Hematopoietic multipotent progenitor cell treated with erythropoietin and hydrocortisone succinate and interleukin-3 and kit ligand, for 15 days (in vitro differentiated cells): ENCODE data around the gene NCOA3.
"Not testable (repeated sequence)": the region's sequence is repeated elsewhere in the genome, so short reads cannot be mapped to it uniquely, and the experiment has no call there.

ENCODE experiments used
- DNase-seq: peaks from one replicate; pipeline ENCODE4 v3.0.0-alpha.2; 2015; ENCODE audit warnings: low spot score

NCOA3 gene

GRCh38 chr20:47566269-47566668 is 64.6 kb downstream of the NCOA3 start:
- DNase-seq: no peak

DNA sequence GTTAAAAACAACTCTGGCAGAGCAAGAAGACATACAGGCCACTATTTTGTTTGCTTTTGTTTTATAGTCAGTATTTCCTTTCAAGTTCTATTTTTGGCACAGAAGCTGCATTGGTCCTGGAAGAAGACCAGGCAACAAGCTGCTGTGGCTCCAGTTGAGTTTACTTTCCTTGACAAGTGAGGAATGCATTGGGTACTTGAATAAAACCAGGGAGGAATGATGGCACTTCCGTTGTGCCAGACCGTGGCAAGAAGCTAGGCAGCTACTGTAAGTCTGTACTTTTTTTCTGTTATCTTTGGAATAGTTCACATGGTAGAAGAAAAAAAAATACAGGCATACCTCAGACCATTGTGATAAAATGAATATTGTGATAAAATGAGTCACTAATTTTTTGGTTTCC is 66.3 kb downstream of the NCOA3 start:
- no peak for DNase-seq

DNA sequence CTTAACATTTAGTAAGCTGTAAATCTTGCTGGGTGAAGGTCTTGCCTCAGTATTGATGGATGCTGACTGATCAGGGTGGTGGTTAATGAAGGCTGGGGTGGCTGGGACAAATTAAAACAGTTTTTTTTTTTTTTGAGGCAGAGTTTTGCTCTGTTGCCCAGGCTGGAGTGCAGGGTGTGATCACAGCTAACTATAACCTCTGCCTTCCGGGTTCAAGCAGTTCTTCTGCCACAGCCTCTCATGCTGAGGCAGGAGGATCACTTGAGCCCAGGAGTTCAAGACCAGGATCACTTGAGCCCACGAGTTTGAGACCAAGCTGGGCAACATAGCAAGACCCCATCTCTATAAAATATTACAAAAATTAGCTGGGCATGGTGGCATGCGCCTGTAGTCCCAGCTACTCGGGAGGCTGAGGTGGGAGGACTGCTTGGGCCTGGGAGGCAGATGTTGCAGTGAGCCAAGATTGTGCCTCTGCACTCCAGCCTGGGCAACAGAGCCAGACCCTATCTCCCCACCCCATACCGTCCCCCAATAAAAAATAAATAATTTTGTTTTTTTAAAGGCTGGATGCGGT is 67.2 kb downstream of the NCOA3 start:
- no peak for DNase-seq

GRCh38 chr20:47571426-47571825 is 69.7 kb downstream of the NCOA3 start:
- no peak for DNase-seq

- DNase-seq: no peak
These were observed 70.5 kb downstream of the NCOA3 start for GRCh38 chr20:47572105-47572729.

DNA sequence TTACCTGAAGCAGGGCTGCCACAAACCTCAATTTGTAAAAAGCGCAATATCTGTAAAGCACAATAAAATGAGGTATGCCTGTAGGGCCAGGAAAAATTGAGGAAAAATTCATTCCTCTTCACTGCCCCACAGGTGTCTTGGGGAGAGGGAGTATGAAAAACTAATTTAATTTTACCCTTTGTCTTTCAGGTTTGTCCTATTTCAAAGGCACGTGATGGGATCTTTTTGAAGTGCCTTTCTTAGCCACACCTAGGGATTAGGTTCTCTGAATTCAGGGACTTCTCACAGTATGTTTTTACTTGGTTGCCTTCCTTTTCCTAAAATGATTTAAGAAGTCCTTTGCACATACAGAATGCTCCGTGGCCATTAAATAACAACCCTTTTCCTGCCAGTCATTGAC is 71.9 kb downstream of the NCOA3 start:
- no peak for DNase-seq

DNA sequence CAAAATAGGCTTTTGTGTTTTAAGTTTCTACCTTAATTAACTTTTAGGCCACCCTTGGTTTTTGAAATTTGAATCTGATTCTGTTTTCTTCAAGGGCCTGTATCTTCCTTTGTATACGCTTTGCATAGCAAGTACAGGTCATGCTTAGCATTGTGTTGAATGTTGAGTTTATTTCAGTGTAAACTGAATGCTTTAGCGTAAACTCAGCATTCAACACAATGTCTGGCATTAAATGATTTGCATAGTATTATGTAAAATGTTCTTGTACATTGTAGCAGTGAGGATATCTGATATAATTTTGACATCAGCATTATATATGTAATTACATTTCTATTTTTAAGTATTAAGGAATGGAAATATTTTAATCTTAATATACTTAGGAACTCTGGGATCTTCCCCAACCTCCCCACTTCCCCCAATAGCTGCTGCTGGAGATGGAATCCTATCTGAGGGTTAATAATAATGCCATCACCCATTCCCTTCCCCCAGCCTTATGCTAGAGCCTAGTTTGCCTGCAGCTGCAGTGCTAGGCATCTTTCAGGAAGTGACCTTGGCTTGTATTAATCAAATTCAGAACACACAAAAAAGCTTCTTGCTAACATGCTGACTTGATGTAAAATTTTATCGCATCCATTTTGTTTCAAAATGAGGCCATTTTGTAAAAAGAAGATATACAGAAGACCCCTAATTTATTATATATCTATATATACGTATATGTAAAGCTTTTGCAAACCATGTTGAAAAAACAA is 73.1 kb downstream of the NCOA3 start:
- DNase-seq: no peak

GRCh38 chr20:47576516-47577033 is 74.9 kb downstream of the NCOA3 start:
- DNase-seq: no peak

GRCh38 chr20:47577314-47577713 is 75.6 kb downstream of the NCOA3 start:
- no peak for DNase-seq

DNA sequence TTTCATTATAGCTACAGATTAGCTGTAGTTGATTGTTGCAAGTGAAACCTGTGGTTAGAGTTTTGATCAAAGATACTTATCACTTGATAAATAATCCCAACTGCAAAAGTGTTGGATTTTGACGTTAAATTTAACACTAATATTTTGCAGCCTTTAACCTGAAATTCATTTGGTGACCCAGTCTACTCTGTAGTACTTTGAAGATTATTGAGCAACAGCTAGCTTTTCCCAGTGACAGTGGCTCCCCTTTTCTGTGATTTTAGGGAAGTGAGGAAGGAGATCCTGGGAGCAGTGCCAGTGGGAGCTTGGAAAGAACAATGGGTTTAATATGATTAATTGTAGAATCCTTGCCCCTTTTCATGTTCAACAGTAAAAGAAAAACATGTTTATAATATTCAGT is 76.9 kb downstream of the NCOA3 start:
- no peak for DNase-seq

DNA sequence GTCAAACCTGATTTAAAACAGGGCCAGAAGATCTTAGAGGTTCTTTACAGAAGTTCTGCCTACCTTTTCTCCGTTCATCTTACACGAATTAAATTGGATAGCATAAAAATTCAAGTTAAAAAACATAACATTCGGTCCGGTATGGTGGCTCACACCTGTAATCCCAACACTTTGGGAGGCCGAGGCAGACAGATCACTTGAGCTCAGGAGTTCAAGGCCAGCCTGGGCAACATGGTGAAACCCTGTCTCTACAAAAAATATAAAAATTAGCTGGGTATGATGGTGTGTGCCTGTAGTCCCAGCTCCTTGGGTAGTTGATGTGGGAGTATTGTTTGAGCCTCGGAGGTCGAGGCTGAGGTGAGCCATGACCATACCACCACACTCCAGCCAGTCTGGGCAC is 79.0 kb downstream of the NCOA3 start:
- not testable (repeated sequence) for DNase-seq

DNA sequence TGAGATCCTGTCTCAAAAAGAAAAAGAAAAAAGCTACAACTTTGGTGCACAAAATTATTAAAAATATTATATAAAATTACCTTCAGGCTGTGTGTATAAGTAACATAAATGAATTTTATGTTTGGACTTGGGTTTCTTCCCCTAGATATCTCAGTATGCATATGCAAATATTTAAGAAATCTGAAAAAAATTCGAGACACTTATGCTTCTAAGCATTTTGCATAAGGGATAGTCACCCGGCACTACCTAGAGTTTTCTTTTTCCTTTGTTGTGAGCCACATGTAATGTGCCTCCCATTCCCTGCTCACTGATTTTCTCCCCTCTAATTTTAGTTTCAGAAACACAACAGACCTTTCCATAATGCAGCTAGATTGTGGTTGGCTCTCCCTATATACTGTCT is 79.4 kb downstream of the NCOA3 start:
- no peak for DNase-seq

DNA sequence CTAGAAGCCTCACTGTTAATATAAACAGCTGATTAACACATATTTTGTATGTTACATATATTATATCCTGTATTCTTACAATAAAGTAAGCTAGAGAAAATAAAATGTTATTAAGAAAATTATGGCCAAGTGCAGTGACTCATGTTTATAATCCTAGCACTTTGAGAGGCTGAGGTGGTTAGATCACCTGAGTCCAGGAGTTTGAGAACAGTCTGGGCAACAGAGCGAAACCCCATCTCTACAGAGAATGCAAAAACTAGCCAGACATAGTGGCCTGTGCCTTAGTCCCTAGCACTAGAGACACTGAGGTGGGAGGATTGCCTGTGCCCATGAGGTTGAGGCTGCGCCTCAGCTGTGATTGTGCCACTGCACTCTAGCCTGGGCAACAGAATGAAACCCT is 81.9 kb downstream of the NCOA3 start:
- DNase-seq: no peak

- no peak for DNase-seq
These were observed 83.5 kb downstream of the NCOA3 start for GRCh38 chr20:47585087-47585747.

DNA sequence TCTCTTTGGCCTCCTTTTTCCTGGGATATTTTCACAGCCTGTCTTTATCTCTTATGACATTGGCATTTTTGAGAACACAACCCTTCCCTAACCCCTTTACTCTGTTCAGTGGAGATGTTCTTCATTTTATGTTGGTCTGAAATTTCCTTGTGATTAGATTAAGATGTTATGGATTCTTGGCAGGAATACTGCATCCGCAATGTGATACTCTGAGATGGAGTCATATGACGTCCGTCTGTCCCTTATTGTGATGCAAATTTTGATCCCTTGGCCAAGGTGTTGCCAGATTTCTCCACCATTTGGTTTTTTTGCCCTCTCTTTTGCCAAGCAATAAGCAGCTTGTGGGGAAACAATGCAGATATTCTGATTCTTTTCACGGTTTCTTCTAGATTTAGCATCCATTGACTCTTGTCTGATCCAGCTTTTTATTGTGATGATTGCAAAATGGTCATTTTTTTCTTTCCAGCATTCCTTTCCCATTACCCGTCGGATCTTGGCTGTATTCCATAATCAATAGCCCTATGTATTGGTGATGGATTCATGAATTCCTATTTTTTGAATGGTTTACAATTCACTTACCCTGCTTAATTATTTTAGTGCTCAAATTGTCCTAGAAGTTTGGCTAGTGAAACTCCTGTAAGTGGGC is 85.1 kb downstream of the NCOA3 start:
- no peak for DNase-seq

- DNase-seq: no peak
These were observed 86.5 kb downstream of the NCOA3 start for GRCh38 chr20:47588158-47588557.

- DNase-seq: no peak
These were observed 89.5 kb downstream of the NCOA3 start for GRCh38 chr20:47591231-47591630.

GRCh38 chr20:47594157-47594556 is 92.5 kb downstream of the NCOA3 start:
- no peak for DNase-seq

- DNase-seq: not testable (repeated sequence)
These were observed 93.5 kb downstream of the NCOA3 start for GRCh38 chr20:47595138-47595537.

DNA sequence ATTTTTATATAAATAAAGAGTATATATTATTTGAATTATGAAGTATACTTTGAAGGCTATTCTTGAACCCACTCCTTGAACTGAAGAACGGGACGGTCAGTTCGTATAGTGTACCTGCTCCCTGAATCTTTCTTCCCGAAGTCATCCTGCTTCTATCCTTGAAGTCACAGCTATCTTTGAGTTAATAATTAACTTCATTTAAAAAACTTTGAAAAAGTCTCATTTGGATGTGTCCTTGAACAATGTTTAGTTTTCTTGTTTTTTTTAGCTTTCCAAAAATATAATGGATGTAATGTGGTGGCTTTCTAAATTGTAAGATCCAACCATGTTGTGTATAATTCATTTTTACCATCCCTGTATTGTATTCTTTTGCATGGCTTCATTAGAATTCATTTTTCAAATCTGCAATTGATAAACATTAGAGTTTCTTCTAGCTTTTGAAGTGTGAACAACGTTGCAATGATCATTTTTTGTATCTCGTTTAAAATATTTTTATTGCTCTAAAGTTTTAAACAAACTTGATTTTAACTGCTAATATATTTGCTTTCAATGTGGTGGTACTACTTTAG is 94.4 kb downstream of the NCOA3 start:
- DNase-seq: no peak

DNA sequence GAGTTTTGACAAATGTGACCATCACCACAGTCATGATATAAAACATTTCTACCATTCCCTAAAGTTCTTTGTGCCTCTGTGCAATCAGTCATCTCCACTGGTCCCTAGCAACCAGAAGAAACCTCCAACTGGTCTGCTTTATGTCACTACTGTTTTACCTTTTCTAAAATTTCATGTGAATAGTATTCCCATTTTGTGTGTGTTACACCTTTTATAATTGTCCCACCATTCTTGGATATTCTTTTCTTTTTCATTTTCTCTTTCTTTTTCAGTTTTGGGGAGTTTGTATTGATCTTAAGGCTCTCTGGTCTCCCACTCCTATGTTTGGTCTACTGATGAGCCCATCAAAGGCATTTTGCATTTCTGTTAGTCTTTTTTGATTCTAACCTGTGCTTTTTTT is 95.4 kb downstream of the NCOA3 start:
- DNase-seq: no peak
